MCF 10A (cell line): ENCODE data around the gene TGM5. TPM values are rescaled to one million over a fixed set of nuclear protein-coding genes. Genes with fewer than 3 reads are reported as not detected.

ENCODE experiments used
- BruUV-seq: library from RNA; stranded (reverse); fragments of 400-500 nt; replicated peaks from 2 replicates; lab custom pipeline; 2021; lab: Mats Ljungman, UMichigan
- CTCF ChIA-PET: fragments of 300-600 bp; sonication (Branson Sonifier 250); formaldehyde crosslinking; extraction: SDS; loops from one replicate; lab custom pipeline; 2021; ENCODE audit warnings: antibody characterized with exemption, inconsistent platforms; lab: Yijun Ruan, JAX
- POLR2A ChIA-PET: fragments of 300-600, 350-650 bp; sonication (Branson Sonifier 250); formaldehyde crosslinking; extraction: SDS; loops from one replicate; lab custom pipeline; 2020; ENCODE audit warnings: antibody characterized with exemption, inconsistent platforms; lab: Yijun Ruan, JAX
- DNase-seq: peaks from one replicate; pipeline ENCODE4 v3.0.0-alpha.2; 2018; ENCODE audit not compliant: unreplicated experiment
- H3K27ac Mint-ChIP-seq: one replicate; pipeline ENCODE4 v1.8.0; 2022; ENCODE audit warnings: mild to moderate bottlenecking, low read depth, mixed read lengths; ENCODE audit not compliant: unreplicated experiment
- H3K27me3 Mint-ChIP-seq: one replicate; pipeline ENCODE4 v1.8.0; 2022; ENCODE audit warnings: mixed read lengths; ENCODE audit not compliant: insufficient read depth, unreplicated experiment
- H3K36me3 Mint-ChIP-seq: one replicate; pipeline ENCODE4 v1.8.0; 2022; ENCODE audit warnings: mild to moderate bottlenecking, moderate library complexity, mixed read lengths; ENCODE audit not compliant: insufficient read depth, unreplicated experiment
- H3K4me1 Mint-ChIP-seq: one replicate; pipeline ENCODE4 v1.8.0; 2022; ENCODE audit warnings: mixed read lengths; ENCODE audit not compliant: insufficient read depth, unreplicated experiment
- H3K4me3 Mint-ChIP-seq: one replicate; pipeline ENCODE4 v1.8.0; 2022; ENCODE audit warnings: mild to moderate bottlenecking, moderate library complexity, mixed read lengths; ENCODE audit not compliant: unreplicated experiment
- H3K9me3 Mint-ChIP-seq: one replicate; pipeline ENCODE4 v1.8.0; 2022; ENCODE audit warnings: mixed read lengths; ENCODE audit not compliant: unreplicated experiment
- intact Hi-C: fragments of 100-400 bp; cut with micrococcal nuclease; formaldehyde crosslinking; loops from 2 replicates; pipeline ENCODE4 v1.14.1; 2022
- total RNA-seq: library from RNA; stranded (reverse); gene quantifications from 2 replicates; pipeline ENCODE4 v1.2.3, GENCODE V29; 2022
- TF ChIP-seq, protein P1 (sequence below): fragments of 200-600 bp; IDR thresholded peaks from one replicate; pipeline ENCODE4 v1.8.0; 2022; ENCODE audit warnings: antibody characterized with exemption, mild to moderate bottlenecking; ENCODE audit not compliant: unreplicated experiment

The TGM5 gene
- total RNA-seq, 1 experiment from 2014 or later = 0.12 TPM

GRCh38 chr15:43255376-43255775 lies 11.4 kb downstream of the TGM5 start:
- ChIA-PET CTCF (no interaction called here), POLR2A (no interaction called here)
- no peak for DNase-seq
- peaks cover 26% of the 10 kb centered on the region for H3K4me1 Mint-ChIP-seq
- BruUV-seq = no TSS peak
- TF ChIP-seq, protein P1, sequence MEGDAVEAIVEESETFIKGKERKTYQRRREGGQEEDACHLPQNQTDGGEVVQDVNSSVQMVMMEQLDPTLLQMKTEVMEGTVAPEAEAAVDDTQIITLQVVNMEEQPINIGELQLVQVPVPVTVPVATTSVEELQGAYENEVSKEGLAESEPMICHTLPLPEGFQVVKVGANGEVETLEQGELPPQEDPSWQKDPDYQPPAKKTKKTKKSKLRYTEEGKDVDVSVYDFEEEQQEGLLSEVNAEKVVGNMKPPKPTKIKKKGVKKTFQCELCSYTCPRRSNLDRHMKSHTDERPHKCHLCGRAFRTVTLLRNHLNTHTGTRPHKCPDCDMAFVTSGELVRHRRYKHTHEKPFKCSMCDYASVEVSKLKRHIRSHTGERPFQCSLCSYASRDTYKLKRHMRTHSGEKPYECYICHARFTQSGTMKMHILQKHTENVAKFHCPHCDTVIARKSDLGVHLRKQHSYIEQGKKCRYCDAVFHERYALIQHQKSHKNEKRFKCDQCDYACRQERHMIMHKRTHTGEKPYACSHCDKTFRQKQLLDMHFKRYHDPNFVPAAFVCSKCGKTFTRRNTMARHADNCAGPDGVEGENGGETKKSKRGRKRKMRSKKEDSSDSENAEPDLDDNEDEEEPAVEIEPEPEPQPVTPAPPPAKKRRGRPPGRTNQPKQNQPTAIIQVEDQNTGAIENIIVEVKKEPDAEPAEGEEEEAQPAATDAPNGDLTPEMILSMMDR = no peak
- H3K27ac Mint-ChIP-seq = no peak overlapping the region
- H3K4me3 Mint-ChIP-seq = no peak overlapping the region
- no peaks in the 10 kb centered on the region for H3K9me3 Mint-ChIP-seq
- intact Hi-C loops = no loop called here
- H3K27me3 Mint-ChIP-seq = peaks cover 2% of the 10 kb centered on the region
- no peaks in the 10 kb centered on the region for H3K36me3 Mint-ChIP-seq

GRCh38 chr15:43253431-43254403 lies 13.0 kb downstream of the TGM5 start:
- CTCF ChIA-PET = interaction anchor here (0.5 to 1.7 kb wide), 7 partner anchors 14 to 708 kb away, joined by 3 to 10 read pairs (median 3); no protein-coding TSS in a partner anchor
- intact Hi-C loops = no loop called here
- no peaks in the 10 kb centered on the region for H3K27me3 Mint-ChIP-seq
- H3K27ac Mint-ChIP-seq = peak overlapping the region; percentile 46
- POLR2A ChIA-PET = interaction anchor here (0.6 to 1.3 kb wide), 5 partner anchors 14 to 543 kb away, joined by 3 to 5 read pairs (median 4); partner anchors contain the start of genes TUBGCP4 and ZSCAN29
- peaks cover 34% of the 10 kb centered on the region for H3K4me1 Mint-ChIP-seq
- H3K4me3 Mint-ChIP-seq = peak overlapping the region; percentile 9
- H3K36me3 Mint-ChIP-seq = no peaks in the 10 kb centered on the region
- BruUV-seq = no TSS peak
- TF ChIP-seq, protein P1 = no peak
- H3K9me3 Mint-ChIP-seq = no peaks in the 10 kb centered on the region
- peak; percentile 94 for DNase-seq

DNA sequence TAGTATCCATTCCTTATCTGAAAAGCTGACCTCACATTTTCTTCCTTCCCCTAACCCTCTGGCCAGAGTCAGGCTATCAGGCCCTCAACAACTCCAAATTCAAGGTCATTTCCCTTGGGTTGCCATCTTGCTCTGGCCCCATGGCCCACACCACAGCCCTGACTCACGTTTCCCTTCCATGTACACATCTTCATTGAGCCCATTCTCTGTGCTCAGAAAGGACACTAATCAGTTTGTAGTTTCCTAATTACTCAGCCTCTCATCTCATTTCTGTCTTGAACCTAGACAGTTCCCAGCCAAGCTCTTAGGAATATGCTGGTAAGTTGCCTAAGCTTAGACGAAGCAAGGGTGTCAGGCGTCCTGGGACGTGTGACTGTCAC lies 14.9 kb downstream of the TGM5 start:
- intact Hi-C loops = no loop called here
- BruUV-seq = no TSS peak
- TF ChIP-seq, protein P1 = no peak
- no peaks in the 10 kb centered on the region for H3K36me3 Mint-ChIP-seq
- no peaks in the 10 kb centered on the region for H3K9me3 Mint-ChIP-seq
- CTCF ChIA-PET = interaction anchor here (1.4 to 2.7 kb wide), 3 partner anchors 20 to 34 kb away, joined by 4 to 15 read pairs (median 4); no protein-coding TSS in a partner anchor
- H3K27me3 Mint-ChIP-seq = no peaks in the 10 kb centered on the region
- H3K27ac Mint-ChIP-seq = no peak overlapping the region
- no peak overlapping the region for H3K4me3 Mint-ChIP-seq
- POLR2A ChIA-PET = no interaction called here
- DNase-seq = no peak
- H3K4me1 Mint-ChIP-seq = peaks cover 34% of the 10 kb centered on the region
